HepG2 (cell line): ENCODE results near the gene FAM110C. TPM values are rescaled to one million over a fixed set of nuclear protein-coding genes. Genes with fewer than 3 reads are reported as not detected.
A peak's percentile ranks its signal among the peaks of the same experiment; 100 is the strongest.

ENCODE experiments used
- ATAC-seq: fragments of 200-7000 bp; cut with Tn5 transposase; 3 replicates; pipeline ENCODE4 v1.9.1; 2020; ENCODE audit warnings: mild to moderate bottlenecking, moderate library complexity
- BruUV-seq: library from RNA; stranded (reverse); fragments of 400-500 nt; replicated peaks from 2 replicates; lab custom pipeline; 2021; lab: Mats Ljungman, UMichigan
- CTCF ChIA-PET: fragments of 300-600 bp; formaldehyde crosslinking; extraction: SDS; loops from one replicate; lab custom pipeline; 2021; ENCODE audit warnings: low total read pairs, inconsistent platforms, low intra/inter-chr PET ratio; lab: Yijun Ruan, JAX
- POLR2A ChIA-PET: fragments of 350-600 bp; sonication (Branson Sonifier 250); formaldehyde crosslinking; loops from one replicate; lab custom pipeline; 2020; ENCODE audit warnings: antibody characterized with exemption, inconsistent platforms; lab: Yijun Ruan, JAX
- DNase-seq: peaks from one replicate; pipeline ENCODE4 v3.0.0-alpha.2; 2015; ENCODE audit warnings: low spot score
- FAIRE-seq: peaks from 3 replicates; lab custom pipeline; 2011; peaks lifted over from hg19 to GRCh38; lab: Jason Lieb, UNC
- H2AFZ ChIP-seq: one replicate; pipeline ENCODE4 v1.6.1; 2011; ENCODE audit warnings: low read length, inconsistent platforms
- H3K27ac ChIP-seq: fragments of 300-600 bp; 3 replicates; pipeline ENCODE4 v1.8.0; 2011; ENCODE audit warnings: mixed run types, mild to moderate bottlenecking, mixed read lengths, low read length, inconsistent platforms; ENCODE audit not compliant: insufficient read depth; ENCODE audit errors: extremely low read length
- H3K27me3 ChIP-seq, 2 experiments: fragments of 200-600 bp in 1 of 2; 2 replicates in 1 of 2; 3 replicates in 1 of 2; pipeline versions ENCODE4 v1.6.0 to v1.8.0; 2011; ENCODE audit warnings: low read length in 2 of 2, mild to moderate bottlenecking in 2 of 2, moderate library complexity in 2 of 2, inconsistent platforms in 1 of 2; ENCODE audit not compliant: insufficient read depth in 2 of 2, control insufficient read depth in 1 of 2
- H3K36me3 ChIP-seq, 2 experiments: fragments of 200-600 bp in 1 of 2; replicated peaks in 1 of 2; 2 replicates in 1 of 2; 3 replicates in 1 of 2; pipeline versions ENCODE4 v1.5.1 to v1.8.0; 2011; ENCODE audit warnings: low read length in 2 of 2, inconsistent platforms in 1 of 2; ENCODE audit not compliant: insufficient read depth in 2 of 2, control insufficient read depth in 1 of 2
- H3K4me1 ChIP-seq: 2 replicates; pipeline ENCODE4 v1.5.1; 2012; ENCODE audit warnings: low read length, inconsistent platforms; ENCODE audit not compliant: insufficient read depth
- H3K4me2 ChIP-seq: 2 replicates; pipeline ENCODE4 v1.6.0; 2011; ENCODE audit warnings: low read depth, low read length, inconsistent platforms
- H3K4me3 ChIP-seq, 3 experiments: fragments of 200-600 bp in 1 of 3; sonication (generic), shearing (Covaris generic) in 1 of 3; replicated peaks in 1 of 3; 2 replicates each; pipeline ENCODE4 v1.5.1; 2011 to 2016; ENCODE audit warnings: low read length in 3 of 3, inconsistent platforms in 2 of 3, low read depth in 2 of 3, mild to moderate bottlenecking in 2 of 3, control low read depth in 1 of 3, mixed read lengths in 1 of 3; ENCODE audit not compliant: insufficient read depth in 1 of 3
- H3K79me2 ChIP-seq: one replicate; pipeline ENCODE4 v1.6.1; 2011; ENCODE audit warnings: low read length, inconsistent platforms; ENCODE audit not compliant: insufficient read depth
- H3K9ac ChIP-seq: 2 replicates; pipeline ENCODE4 v1.6.0; 2011; ENCODE audit warnings: mild to moderate bottlenecking, low read depth, low read length, inconsistent platforms; ENCODE audit not compliant: insufficient read depth
- H3K9me3 ChIP-seq: 2 replicates; pipeline ENCODE4 v1.5.1; 2012; ENCODE audit warnings: mild to moderate bottlenecking, low read length
- H4K20me1 ChIP-seq: 2 replicates; pipeline ENCODE4 v1.6.0; 2011; ENCODE audit warnings: inconsistent platforms, mild to moderate bottlenecking, low read length, moderate library complexity; ENCODE audit not compliant: insufficient read depth
- HOXA3 ChIP-seq: sonication (generic); formaldehyde crosslinking; IDR thresholded peaks from 2 replicates; pipeline ENCODE4 v1.5.0; 2020; ENCODE audit warnings: missing genetic modification reagents
- PCBP2 ChIP-seq: fragments of 200-400 bp; formaldehyde crosslinking; optimal IDR thresholded peaks from 2 replicates; pipeline ENCODE3; 2018; ENCODE audit warnings: low read length, low read depth; ENCODE audit not compliant: poor library complexity, severe bottlenecking
- ZNF766 ChIP-seq: sonication (generic); formaldehyde crosslinking; IDR thresholded peaks from 2 replicates; pipeline ENCODE4 v1.5.0; 2020; ENCODE audit warnings: missing genetic modification reagents, borderline replicate concordance
- WGBS: methylation state at CpG from one replicate; pipeline ENCODE4 v1.1.6; 2017; ENCODE audit warnings: low lambda C conversion rate; 5-methylcytosine and 5-hydroxymethylcytosine counted together
- in situ Hi-C: cut with HindIII; loops from 2 replicates; pipeline ENCODE4 v1.10.0; 2017; ENCODE audit warnings: low pct_unique_long_range_greater_than_20kb; ENCODE audit not compliant: extremely low pct_ligation_motif_present
- intact Hi-C: fragments of 100-400 bp; cut with micrococcal nuclease; formaldehyde crosslinking; loops from one replicate; pipeline ENCODE4 v1.10.0; 2022; ENCODE audit not compliant: unreplicated experiment
- polyA plus RNA-seq, 8 experiments: library from polyadenylated mRNA; depleted of rRNA in 3 of 8; stranded (reverse) in 7 of 8; unstranded in 1 of 8; fragments of >200 nt; fragmentation: Illumina TruSeq in 4 of 8; extraction: Trizol in 4 of 8; gene quantifications; 2 replicates each; pipeline versions ENCODE4 v1.2.1 to v1.2.3, GENCODE V29; 2011 to 2016; ENCODE audit warnings: low read depth in 4 of 8, missing spikeins in 1 of 8, mixed read lengths in 1 of 8; ENCODE audit not compliant: insufficient read depth in 1 of 8
- total RNA-seq, 5 experiments: library from RNA; depleted of rRNA; stranded (reverse); fragments of >200 nt; fragmentation: Illumina TruSeq; extraction: Trizol; gene quantifications; 2 replicates each; pipeline ENCODE4 v1.2.3, GENCODE V29; 2016; ENCODE audit warnings: low read depth in 1 of 5

The FAM110C gene
- total and polyA plus RNA-seq, 2 of the 13 experiments (the other 11 are each of a cell fraction or from before 2014, with no cell fraction given) = 1.2 to 3.5 TPM

GRCh38 chr2:10222-10875, 36.0 kb downstream of the FAM110C start:
- no peaks in the 10 kb centered on the region for H3K4me1 ChIP-seq
- H3K9ac ChIP-seq = no peak overlapping the region
- in situ Hi-C loops = no loop called here
- intact Hi-C loops = no loop called here
- no peak overlapping the region for H3K4me3 ChIP-seq
- H2AFZ ChIP-seq = no peak overlapping the region
- ATAC-seq = peak; percentile 46; the same call in 2 of the 3 replicates
- no peak overlapping the region for H3K4me2 ChIP-seq
- FAIRE-seq = no peak
- no peaks in the 10 kb centered on the region for H4K20me1 ChIP-seq
- WGBS = 90% methylated on average over 42 of the region's 42 CpGs
- no peaks in the 10 kb centered on the region for H3K27me3 ChIP-seq
- no TSS peak for BruUV-seq
- H3K9me3 ChIP-seq = peaks cover 8% of the 10 kb centered on the region
- H3K36me3 ChIP-seq = no peaks in the 10 kb centered on the region
- DNase-seq = no peak
- no peak overlapping the region for H3K27ac ChIP-seq
- H3K79me2 ChIP-seq = no peaks in the 10 kb centered on the region
- POLR2A ChIA-PET = no interaction called here
- TF ChIP-seq ZNF766 (CRISPR knock-in tag) (no peak), HOXA3 (CRISPR knock-in tag) (peak; percentile 12; the same call in 1 of the 2 replicates), PCBP2 (peak; percentile 49)
- TF ChIP-seq, all 625 proteins: peak for 2
- CTCF ChIA-PET = interaction anchor here (1.4 to 2.3 kb wide), 2 partner anchors 131 to 280 kb away, joined by 9 to 12 read pairs; no protein-coding TSS in a partner anchor

Other genes with a start within 250 kb of the FAM110C start
- 8.8 and 13.0 TPM in 2 replicates for gene SH3YL1, start 217.5 kb upstream of the FAM110C start, total RNA-seq (2016; rRNA removed; fragmentation: Illumina TruSeq; extraction: Trizol)
- gene SH3YL1, start 217.5 kb upstream of the FAM110C start, polyA plus RNA-seq (2011; rRNA removed) = 38.1 and 48.2 TPM in 2 replicates
- 246 and 290 TPM in 2 replicates for gene ACP1, start 218.4 kb upstream of the FAM110C start, total RNA-seq (2016; rRNA removed; fragmentation: Illumina TruSeq; extraction: Trizol)
- gene ACP1, start 218.4 kb upstream of the FAM110C start, polyA plus RNA-seq (2011; rRNA removed) = 280 and 348 TPM in 2 replicates
- 0.22 TPM in 1 of 2 replicates, not detected in the other for gene ALKAL2, start 241.6 kb upstream of the FAM110C start, total RNA-seq (2016; rRNA removed; fragmentation: Illumina TruSeq; extraction: Trizol)
- 1.7 and 2.9 TPM in 2 replicates for gene ALKAL2, start 241.6 kb upstream of the FAM110C start, polyA plus RNA-seq (2011; rRNA removed)